Central memory CD4-positive, alpha-beta T cell (primary cell): ENCODE results near the gene TMEM255B.

Source experiments
- DNase-seq: peaks from one replicate; pipeline ENCODE4 v3.0.0; 2022

The TMEM255B gene

DNA sequence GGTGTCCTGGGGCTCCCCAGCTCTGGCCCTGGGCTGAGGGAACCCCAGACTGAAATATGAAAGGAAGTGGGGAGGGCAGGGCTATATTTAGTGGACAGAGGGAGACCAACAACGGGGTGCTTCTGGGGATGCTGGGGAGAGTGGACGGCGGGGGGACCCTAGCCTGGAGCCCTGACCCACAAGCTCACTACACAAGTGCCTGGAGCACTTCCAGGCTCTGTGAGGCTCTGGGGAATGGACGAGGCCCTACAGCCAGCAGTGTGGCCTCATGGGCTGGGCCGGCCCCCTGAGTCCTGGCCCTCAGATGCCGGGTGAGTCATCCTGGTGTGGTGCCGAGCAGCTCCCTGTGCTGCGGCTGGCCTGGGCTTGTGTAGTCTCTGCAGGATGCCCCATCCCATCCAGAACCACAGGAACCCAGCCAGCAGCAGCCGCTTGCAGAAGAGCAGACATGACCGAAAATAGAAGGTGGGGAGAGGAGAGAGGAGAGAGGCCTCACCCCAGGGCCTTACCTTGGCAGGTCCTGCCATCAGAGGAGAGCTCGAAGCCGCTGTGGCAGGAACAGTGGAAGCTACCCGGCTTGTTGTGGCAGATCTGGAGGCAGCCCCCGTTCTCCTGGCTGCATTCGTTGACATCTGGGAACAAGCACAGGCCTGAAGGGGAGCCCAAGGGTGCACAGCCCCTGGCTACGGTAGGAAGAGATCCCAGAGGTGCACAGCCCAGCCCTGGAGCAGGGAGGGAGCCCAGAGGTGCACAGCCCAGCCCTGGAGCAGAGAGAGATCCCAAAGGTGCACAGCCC is 78.7 kb downstream of the TMEM255B start:
- DNase-seq, result no peak

DNA sequence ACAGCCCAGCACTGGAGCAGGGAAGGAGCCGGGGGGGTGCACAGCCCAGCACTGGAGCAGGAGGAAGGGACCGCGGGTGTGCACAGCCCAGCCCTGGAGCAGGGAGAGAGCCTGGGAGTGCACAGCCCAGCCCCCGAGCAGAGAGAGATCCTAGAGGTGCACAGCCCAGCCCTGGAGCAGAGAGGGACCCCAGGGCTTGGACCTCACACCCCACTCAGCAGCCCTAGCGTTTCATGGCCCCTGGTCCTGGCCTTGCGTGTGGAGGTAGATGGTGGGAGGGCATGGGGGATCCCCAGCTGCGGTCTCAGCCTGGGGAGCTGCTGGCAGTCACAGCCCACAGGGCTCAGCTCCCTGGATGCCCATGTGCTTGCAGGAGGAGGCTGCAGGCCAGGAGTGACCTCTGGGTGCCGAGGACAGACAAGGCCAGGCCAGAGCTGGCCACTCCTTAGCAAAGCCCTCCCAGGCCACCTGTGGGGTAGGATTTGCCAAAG is 79.7 kb downstream of the TMEM255B start:
- no peak for DNase-seq

DNA sequence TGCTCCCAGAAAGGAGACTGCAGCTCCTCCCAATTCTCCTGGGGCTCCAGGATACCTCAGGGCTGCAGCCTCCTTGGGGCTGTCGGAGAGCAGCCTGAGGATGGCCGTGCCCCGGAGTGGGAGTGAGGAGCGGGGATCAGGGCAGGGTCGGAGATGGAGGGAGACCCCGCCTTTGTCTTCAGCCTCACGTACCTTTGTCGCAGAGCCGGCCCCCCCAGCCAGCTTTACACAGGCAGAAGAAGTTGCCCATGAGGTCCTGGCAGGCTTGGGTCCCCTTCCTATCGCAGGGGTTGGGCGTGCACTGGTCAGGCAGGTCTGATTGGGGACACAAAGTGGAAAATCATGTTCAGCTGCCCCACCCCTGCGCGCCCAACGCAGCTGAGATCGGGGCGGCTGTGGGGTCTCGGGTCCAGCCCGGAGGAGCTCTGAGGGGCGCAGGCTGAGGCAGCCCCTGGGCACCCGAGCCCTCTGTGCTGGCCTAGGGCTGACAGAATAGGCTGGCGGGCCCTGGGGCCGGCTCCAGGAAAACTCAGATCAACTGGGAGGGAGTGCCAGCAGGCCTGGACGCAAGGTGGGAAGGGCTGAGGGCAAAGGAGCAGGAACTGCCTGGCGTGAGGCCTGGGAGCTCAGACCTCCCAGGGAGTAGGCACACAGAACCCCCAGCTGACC is 80.6 kb downstream of the TMEM255B start:
- no peak for DNase-seq

DNA sequence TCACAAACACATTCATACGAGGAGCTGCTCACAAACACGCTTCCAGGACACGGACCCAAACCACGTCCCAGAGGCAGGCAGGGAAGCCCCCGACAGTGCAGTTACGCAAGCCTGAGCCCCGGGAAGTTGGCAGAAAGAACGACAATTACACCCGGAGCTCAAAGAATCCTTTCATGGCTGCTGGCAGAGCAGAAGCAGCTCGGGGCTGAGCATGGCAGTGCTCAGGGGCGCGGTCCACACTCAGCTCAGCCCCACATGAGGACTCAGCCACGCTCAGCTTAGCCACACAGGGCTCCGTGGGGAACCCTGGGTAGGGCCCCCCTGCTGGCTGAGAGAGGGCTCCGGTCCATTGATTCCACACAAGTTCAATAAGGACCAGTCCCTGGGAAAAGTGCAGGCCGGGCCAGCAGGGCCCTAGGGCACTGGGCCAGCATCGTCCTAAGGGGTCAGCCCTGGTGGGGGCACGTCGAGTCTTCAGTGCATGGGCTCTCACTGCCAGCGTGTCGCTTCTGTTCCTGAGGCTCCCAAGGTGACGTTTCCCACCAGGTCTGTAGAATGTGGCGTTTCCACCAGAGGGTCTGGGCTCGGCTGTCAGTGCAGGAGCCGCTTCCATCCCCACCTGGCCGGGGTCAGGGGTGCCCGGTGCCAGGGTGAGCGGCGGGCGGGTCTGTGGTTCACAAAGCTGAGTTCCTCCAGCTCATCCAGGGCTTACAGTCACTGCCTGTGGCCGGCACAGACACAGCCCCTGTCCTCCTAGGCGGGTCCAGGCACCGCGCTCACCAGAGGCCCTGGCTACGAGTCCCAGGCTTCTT is 81.7 kb downstream of the TMEM255B start:
- no peak for DNase-seq

DNA sequence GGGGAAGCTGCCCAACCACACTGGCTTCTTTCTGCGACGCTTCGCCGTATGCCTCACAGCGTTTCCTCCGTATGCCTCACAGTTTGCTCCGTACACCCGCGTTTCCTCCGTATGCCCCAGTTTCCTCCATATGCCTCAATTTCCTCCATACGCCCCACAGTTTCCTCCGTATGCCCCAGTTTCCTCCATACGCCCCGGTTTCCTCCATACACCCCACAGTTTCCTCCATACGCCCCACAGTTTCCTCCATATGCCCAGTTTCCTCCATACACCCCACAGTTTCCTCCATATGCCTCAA is 82.3 kb downstream of the TMEM255B start:
- peak; percentile 27 for DNase-seq

DNA sequence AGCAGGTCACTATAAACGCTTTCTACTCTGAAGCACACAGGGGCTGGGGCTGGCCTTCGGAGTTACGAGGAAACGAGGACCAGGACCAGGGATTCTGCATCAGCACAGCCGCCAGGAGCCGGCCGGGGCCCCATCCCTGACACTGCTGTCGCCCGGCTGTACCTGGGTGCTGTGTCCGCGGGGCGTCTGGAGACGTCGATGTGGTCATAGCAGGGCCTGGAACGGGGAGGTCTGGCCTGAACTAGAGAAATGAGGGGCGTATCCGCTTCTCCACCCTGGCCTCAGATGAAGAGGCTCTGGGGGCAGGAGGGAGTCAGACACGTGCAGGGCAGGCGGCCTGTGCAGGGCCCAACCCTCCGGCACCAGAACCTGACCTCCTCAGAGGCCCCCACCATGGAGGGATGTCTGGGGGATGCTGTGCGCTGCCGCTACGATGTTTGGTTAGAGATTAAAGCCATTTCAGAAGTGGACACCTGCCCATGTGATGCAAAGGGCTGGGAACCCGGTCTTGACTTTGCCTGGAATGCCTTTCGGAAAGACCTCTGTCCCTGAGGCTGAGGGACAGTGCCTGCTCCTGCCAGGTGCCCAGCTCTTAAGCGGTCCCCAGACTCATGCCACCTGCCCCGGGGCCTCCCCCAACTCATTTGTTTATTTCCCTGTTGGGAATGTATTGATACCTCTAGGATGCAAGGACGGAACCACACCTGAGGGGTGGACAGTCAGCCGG is 83.5 kb downstream of the TMEM255B start:
- no peak for DNase-seq

DNA sequence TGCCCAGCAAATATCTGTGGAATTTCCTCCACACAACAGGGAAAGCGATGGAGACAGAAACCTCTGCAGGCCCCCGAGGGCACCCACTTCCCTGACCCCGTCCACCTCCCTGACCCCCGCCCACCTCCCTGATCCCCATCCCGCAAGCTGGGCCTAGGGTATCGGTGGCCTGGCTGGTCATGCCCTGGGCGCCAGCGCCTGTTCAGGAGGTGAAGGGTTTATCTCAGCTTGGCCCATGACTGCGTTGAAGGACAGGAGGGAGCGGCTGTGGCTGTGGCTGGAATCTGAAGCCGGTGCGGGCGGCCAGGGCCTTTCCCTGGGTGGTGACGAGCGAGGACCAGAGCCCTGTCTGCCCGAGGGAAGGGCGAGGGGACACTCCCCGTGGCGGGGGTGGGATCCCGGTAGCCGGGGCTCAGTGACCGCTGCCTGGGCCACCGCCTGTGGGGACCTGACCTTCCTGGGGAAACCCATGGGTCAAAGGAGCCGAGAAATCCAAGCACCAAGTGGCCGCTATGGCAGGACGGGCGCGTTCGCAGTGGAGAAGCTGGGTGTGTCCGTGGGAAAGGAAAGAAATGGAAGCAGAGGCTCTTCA is 84.1 kb downstream of the TMEM255B start:
- DNase-seq, result no peak

DNA sequence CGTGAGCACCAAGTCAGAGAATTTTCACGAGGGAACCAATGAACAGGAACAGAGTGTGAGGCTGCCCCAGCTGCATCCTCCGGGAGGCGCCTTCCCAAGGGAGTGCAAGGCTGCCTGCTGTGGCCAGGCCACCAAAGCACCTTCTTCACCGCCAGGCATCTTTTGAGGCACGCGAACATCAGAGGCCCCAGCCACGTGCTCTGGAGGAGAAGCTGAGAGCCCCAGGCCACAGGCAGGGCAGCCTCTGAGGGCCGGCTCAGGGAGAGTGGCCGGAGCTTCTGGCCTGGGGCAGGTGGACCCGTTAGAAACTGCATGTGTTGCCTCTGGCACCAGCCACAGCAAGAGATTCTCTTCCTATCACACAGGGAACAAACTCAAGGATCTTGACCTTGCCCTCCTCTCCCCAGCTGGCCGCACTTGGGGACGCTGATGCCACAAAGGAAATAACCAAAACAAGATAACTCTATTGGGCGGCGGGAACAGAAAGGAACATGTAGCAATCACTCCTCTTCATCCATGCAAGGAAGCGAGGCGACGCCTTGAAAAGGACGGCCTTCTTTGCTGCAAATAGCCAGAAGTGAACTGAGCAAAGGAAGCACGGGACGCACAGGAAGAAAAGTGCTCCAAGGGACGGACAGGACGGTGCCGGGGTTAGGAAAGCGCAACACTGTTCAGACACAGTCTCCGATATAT is 85.0 kb downstream of the TMEM255B start:
- DNase-seq, result no peak

DNA sequence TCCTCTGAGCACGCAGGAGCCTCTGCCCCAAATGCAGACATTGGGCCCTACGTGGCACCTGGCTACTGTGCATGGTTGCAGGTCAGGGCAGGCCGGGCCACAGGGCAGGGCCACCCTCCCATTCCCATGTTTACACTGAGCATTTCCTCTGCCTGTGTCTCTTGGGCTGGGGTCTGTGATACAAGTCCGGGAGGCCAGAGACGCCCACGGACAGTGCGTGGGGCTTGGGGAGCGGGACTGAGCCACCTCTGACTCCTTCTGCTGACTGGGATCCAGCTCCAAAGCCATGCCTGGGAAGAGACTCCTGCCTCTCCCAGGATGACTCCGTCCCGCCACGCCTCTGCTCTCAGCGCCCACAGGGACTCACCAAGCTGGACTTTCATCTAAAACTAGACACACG is 86.0 kb downstream of the TMEM255B start:
- no peak for DNase-seq

DNA sequence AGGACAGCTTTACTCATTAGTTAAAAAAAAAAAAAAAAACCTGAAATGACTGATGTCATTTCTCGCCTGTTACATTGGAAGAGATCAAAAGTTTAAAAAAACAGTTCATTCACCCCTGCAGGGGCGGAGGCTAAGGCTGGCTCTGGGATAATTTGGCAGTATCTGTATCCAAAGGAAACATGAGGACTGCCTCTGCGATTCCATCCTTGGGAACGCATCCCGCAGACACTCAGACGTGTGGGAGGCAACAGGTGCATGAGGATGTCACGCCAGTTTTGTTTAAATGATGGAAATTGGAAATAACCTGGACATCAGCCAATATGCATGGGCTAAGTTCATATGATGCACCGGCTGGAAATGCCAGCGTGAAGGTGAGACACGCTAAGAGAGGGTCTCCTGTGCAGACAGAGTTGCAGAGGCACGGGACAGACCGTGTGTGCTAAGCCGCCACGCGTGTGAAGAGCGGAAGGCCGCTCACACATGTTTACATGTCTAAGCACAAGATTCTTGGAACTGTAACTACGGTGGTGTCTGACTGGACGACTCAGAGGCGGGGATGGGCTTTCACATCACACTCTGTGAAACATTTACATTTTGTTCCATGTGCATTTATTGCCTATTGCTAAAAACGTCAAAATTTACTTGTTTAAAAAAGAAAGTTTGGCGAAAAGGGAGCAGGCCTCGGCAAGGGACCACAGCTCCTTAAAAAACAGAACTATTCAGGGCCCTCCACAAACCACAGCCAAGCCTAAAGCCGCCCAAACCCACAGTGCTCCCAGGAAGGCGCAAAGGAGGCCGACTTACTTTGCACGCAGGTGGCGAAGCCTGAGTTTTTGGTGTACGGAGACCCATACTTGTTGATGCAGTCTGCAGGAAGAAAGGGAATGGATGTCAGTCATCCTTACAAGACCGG is 87.0 kb downstream of the TMEM255B start:
- DNase-seq, result no peak

DNA sequence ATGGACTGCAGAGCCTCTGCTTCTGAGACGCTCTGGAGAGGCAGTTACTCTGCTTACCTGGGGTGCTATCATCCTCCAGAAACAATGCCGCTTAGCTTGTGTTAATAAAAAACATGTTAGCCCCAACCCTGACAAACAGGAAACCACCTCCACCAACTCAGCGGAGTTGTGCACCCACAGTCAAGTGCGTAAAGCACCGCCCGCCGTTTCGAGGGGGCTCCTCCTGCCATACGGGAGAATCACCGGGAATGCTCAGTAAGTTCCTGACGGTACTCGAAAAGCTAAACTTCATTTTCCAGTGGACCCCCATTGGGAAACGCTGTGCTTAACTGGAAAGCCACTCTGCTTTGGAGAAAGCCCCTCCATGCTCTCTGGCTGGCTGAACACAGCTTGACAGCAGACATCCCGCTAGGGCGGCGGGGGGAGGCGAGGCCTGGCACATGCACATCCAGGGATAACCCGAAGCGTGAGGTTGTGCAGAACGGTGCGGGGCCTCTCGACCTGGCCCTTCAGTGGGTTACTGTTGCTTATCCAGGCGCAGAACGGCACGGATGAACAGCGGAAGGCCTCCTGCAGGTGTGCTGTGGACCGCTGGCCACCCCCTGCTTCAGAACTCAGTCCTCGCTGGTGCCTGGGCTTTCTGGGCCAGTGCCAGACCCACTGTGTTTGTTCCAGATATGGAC is 87.8 kb downstream of the TMEM255B start:
- DNase-seq, result peak; percentile 30

DNA sequence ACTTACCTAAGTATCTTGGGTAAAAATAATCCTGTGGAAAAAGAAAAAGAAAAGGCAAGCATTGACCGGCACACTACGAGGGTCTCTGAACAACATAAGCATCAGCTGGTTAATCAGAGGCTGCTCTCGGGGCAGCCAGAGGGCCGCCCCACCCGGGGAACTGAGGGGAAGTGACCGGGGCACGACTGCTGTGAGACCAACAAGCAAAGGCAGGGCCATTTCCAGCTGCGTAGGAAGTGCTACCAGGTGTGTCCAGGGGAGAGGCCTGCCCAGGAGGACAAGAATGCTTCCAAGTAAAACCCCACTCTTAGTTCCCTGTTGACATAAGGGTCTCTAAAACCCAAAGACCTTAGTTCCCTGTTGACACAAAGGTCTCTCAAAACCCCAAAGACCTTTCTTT is 89.0 kb downstream of the TMEM255B start:
- DNase-seq, result no peak

DNA sequence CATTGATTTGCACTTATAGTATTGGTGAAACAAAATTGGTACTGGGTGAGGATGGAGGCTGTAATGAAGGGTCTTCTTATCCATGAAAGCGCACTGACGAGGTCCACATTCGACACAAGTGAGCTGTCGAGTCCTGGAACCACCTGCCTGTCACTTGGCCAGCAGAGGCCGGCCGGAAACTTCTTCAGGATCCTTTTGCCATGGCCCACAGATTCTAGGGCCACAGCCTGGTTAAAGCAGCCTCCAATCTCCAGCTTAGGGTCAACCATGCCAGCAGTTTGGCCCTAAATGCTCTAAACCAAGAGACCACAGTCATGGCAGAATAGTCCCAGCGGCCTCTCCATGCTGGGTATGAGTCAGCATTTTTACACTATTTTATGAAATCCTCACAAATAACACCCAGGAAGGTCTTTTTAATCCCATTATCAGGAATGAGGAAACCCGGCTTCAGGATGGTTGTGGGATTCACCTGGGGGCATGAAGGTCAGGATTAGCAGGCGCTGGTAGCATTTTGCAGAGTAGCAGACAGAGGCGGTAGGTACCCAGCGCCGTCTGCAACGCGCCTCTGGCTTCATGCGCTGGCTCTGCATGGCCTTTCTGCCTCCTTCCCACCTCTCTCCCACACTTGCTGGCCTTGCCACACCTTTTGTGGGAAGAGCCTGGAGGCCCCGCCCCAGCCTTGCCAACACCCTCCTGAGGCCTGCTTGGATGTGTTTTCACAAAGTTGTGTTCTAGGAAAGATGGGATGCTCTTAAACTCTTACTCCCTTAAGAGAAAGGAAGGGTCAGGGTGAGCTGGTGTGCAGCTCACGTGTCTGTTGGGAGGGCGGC is 89.6 kb downstream of the TMEM255B start:
- no peak for DNase-seq

DNA sequence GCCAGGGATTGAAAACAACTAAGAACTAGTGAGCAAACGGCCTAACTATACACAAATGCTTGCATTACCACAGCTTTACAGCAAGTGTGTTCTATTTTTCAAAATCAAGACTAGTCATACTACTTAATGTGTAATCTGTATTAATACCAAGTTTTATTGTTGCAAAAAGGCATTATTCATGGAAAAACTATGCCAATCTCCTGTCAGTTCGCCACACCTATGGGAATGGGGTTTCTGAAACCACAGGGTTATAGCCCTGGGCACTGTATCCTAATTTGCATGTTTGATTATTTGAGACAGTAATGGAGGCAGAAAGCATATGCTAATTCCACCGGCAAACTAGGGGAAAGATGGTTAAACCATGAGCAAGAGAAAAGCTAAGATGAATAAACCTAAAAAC is 90.5 kb downstream of the TMEM255B start:
- DNase-seq, result no peak

DNA sequence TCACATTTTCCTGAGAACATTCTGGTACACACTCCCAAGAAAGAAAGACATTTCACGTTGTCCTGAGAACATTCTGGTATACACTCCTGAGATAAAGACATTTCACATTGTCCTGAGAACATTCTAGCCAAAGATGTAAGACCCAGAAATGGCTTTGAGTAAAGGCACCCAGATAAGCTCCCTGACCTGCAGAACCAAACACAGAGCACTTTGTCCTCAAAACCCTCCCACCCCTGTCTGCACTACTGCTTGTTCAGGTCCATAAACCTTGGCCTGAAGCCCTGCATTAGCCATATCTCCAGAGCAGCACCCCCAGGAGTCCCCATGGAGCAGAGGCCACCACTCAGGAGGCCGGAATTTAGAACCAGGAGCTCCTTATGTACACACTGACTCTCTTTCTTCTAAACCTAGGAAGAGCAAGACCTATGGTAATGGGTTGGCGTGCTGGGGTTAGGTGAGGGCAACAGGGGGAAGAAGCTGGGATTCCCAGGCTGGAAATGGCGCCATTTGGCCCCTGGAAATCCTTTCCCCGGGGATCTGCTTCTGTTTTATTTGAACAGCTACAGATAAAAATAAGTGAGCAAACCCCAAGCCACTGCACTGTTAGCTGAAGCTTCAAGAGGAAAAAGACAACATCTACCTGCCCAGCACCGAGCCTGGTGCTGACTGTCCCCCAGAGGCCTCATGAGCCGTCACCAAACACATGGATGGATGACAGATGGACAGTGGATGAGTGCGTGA is 91.1 kb downstream of the TMEM255B start:
- DNase-seq, result no peak

DNA sequence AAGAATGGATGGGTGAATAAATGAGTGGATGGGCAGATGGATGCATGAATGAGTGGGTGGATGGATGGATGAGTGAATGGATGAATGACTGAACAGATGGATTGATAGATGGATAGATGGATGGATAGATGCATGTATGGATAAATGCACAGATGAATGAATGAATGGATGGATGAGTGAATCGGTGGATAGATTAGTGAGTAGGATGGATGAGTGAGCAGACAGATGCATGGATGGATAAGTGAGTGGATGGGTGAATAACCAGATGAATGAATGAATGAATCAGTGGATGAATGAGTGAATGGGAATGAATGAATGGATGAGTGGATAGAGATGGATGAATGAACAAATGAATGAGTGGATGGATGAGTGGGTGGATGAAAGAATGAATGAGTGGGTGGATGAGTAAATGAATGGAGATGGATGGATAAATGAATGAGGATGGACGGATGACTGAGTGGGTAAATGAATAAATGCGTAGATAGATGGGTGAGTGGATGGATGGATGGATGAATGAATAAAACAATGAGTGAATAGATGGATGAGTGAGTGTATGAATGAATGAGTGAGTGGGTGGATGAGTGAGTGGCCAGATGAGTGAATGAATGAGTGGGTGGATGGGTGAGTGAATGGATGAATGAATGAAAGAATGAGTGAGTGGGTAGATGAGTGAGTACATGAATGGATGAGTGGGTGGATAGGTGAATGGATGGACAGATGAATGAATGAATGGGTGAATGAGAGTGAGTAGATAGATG is 91.9 kb downstream of the TMEM255B start:
- DNase-seq, result no peak

DNA sequence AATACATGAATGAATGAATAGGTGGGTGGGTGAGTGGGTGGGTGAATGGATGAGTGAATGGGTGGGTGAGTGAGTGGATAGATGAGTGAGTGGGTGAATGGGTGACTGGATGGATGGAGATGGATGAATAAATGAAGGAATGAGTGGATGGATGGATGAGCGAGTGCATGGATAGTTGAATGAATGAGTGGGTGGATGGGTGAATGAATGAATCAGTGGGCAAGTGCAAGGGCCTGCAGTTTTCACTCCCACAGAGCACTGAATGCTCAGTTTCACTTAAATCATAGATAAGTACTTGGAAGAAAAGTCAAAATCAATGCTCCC is 92.4 kb downstream of the TMEM255B start:
- DNase-seq, result no peak
